GM18511 (cell line): ENCODE results near the gene FBN1.

Source experiments
- ATAC-seq: cut with Tn5 transposase; IDR thresholded peaks from one replicate; pipeline ENCODE4 v1.9.1; 2021; ENCODE audit warnings: mild to moderate bottlenecking, moderate library complexity; ENCODE audit not compliant: unreplicated experiment

FBN1 gene

GRCh38 chr15:48381861-48382260 lies 263.6 kb downstream of the FBN1 start:
- ATAC-seq = no peak

- no peak for ATAC-seq
Measured at GRCh38 chr15:48380198-48380597, 265.3 kb downstream of the FBN1 start.

- ATAC-seq = no peak
Measured at GRCh38 chr15:48375767-48376166, 269.7 kb downstream of the FBN1 start.

GRCh38 chr15:48374472-48374871 lies 271.0 kb downstream of the FBN1 start:
- no peak for ATAC-seq

- no peak for ATAC-seq
Measured at GRCh38 chr15:48373821-48374451, 271.6 kb downstream of the FBN1 start.

- no peak for ATAC-seq
Measured at GRCh38 chr15:48371961-48372360, 273.5 kb downstream of the FBN1 start.

- ATAC-seq = no peak
Measured at GRCh38 chr15:48371550-48371949, 274.0 kb downstream of the FBN1 start.

- ATAC-seq = no peak
Measured at GRCh38 chr15:48370460-48370859, 275.0 kb downstream of the FBN1 start.

- ATAC-seq = no peak
Measured at GRCh38 chr15:48367483-48367882, 278.0 kb downstream of the FBN1 start.

- no peak for ATAC-seq
Measured at GRCh38 chr15:48366584-48367312, 278.8 kb downstream of the FBN1 start.

- no peak for ATAC-seq
Measured at GRCh38 chr15:48365575-48365974, 279.9 kb downstream of the FBN1 start.

GRCh38 chr15:48363474-48363873 lies 282.0 kb downstream of the FBN1 start:
- no peak for ATAC-seq

GRCh38 chr15:48361685-48362084 lies 283.8 kb downstream of the FBN1 start:
- no peak for ATAC-seq

GRCh38 chr15:48360841-48361240 lies 284.7 kb downstream of the FBN1 start:
- no peak for ATAC-seq
